Measurements from ENCODE around the gene IRAK2. TPM values are rescaled to one million over a fixed set of nuclear protein-coding genes. Genes with fewer than 3 reads are reported as not detected.
"Not testable (repeated sequence)": the region's sequence is repeated elsewhere in the genome, so short reads cannot be mapped to it uniquely, and the experiment has no call there.

The IRAK2 gene
- polyA plus RNA-seq (2013, experiment 1 of 2) = 2.3 TPM
- 1.8 TPM for polyA plus RNA-seq (2013, experiment 2 of 2)

DNA sequence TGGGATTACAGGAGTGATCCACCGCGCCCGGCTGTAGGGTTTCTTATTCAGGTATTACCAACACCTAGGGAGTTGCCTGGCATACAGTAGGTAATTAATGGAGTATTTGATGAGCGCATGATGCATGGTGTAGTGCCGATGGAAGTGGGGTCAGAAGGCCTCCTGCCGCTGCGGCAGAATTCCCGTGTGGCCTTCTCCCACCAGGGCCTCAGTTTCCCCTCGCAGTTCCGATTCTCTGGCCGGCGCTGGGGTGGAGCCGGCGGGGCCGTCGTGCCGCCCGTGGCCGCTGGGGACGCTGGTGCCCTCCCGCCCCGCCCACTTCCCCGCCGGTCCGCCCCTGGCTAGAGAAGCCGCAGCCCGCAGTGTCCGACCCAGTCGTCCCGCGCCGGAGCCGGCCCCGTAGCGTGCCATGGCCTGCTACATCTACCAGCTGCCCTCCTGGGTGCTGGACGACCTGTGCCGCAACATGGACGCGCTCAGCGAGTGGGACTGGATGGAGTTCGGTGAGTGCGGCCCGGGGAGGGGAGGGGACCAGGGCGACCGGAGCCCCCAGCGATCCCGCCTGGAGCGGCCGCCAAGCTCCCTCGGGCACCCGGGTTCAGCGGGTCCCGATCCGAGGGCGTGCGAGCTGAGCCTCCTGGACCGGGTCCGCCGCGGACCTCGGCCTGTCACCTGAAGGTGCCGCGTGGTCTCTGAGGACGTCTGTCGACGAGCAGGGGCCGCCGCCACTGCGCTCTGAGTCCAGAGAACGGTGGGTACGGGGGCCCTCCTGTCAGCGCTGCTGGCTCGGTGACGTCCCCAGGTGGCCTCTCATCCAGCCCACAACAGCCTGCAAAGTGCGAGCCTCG lies at the start of gene IRAK2:
Gene IRAK2, plus strand, starts transcription at position 374 of the 848 bp plus-strand sequence. Its CDS starts 36 bp downstream, at position 410.
- Histone ChIP-seq H3K27ac (ENCODE audit: low read depth, low read length, severe bottlenecking) (no peak within 1 kb of the TSS), H3K4me3 (ENCODE audit: extremely low read depth, insufficient read depth, low read length, poor library complexity, severe bottlenecking) (peak within 1 kb of the TSS; percentile 67), H3K36me3 (ENCODE audit: control insufficient read depth, insufficient read depth, low read length) (no peaks in the 10 kb centered on the region), H3K9me3 (ENCODE audit: control insufficient read depth, low read length) (peaks cover 11% of the 10 kb centered on the region), H3K4me1 (ENCODE audit: control insufficient read depth, insufficient read depth, low read length, poor library complexity, severe bottlenecking) (no peaks in the 10 kb centered on the region)
- 5% methylated on average over 61 to 66 of the region's 76 CpGs for WGBS, 2 experiments (ENCODE audit: insufficient coverage in 2 of 2)

GRCh38 chr3:10115326-10116137 lies 49.2 kb upstream of the IRAK2 start, which contains the start of gene BRK1:
Gene BRK1 (plus strand): TSS chr3:10115675. CDS start chr3:10115702, 27 bp downstream.
- Histone ChIP-seq H3K36me3 (ENCODE audit: control insufficient read depth, insufficient read depth, low read length) (peaks cover 28% of the 10 kb centered on the region), H3K27ac (ENCODE audit: low read depth, low read length, severe bottlenecking) (peak within 1 kb of the TSS; percentile 84), H3K4me1 (ENCODE audit: control insufficient read depth, insufficient read depth, low read length, poor library complexity, severe bottlenecking) (peaks cover 10% of the 10 kb centered on the region), H3K4me3 (ENCODE audit: extremely low read depth, insufficient read depth, low read length, poor library complexity, severe bottlenecking) (peak within 1 kb of the TSS; percentile 95), H3K9me3 (ENCODE audit: control insufficient read depth, low read length) (no peaks in the 10 kb centered on the region)
- WGBS, 2 experiments (ENCODE audit: insufficient coverage in 2 of 2) = 1% methylated on average over 42 to 46 of the region's 54 CpGs

DNA sequence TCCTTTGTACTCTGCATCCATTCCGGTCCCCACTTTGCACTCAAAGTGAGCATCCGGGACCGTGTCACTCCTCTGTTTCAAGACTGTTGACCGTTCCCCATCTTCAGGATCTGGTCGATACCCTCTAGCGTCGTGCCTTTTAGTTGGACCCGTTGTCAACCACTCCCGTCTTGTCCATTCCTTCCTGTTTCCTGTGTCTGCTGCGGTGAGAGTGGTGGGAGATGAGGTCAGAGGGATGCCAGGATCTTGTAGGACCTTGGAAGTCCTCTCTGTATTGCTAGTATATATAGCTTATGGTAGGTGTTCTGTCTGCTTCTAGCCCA lies 48.6 kb upstream of the IRAK2 start:
- Histone ChIP-seq H3K36me3 (ENCODE audit: control insufficient read depth, insufficient read depth, low read length) (peaks cover 34% of the 10 kb centered on the region), H3K4me3 (ENCODE audit: extremely low read depth, insufficient read depth, low read length, poor library complexity, severe bottlenecking) (peak overlapping the region; percentile 95), H3K9me3 (ENCODE audit: control insufficient read depth, low read length) (no peaks in the 10 kb centered on the region), H3K4me1 (ENCODE audit: control insufficient read depth, insufficient read depth, low read length, poor library complexity, severe bottlenecking) (peaks cover 10% of the 10 kb centered on the region), H3K27ac (ENCODE audit: low read depth, low read length, severe bottlenecking) (peak overlapping the region; percentile 63)
- 0% methylated on average over 4 of the region's 10 CpGs for WGBS, 2 experiments (ENCODE audit: insufficient coverage in 2 of 2)

DNA sequence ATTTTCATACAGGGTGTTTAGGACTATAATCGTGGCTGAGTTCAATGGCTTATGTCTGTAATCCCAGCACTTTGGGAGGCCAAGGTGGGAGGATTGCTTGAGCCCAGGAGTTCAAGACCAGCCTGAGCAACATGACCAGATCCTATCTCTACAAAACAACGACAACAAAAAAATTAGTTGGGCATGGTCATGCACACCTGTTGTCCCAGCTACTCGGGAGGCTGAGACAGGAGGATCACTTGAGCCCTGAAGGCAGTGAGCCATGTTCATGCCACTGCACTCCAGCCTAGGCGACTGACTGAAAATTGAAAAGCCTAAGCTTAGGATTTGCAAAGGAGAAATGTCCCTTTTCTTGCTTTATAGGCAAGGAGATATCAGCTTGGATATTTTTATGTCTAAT lies 47.8 kb upstream of the IRAK2 start:
- WGBS, 2 experiments (ENCODE audit: insufficient coverage in 2 of 2) = 92 to 100% methylated on average over 2 to 3 of the region's 4 CpGs
- no peak overlapping the region for H3K27ac ChIP-seq (ENCODE audit: low read depth, low read length, severe bottlenecking)

GRCh38 chr3:10119376-10119775 lies 45.3 kb upstream of the IRAK2 start:
- no peak overlapping the region for H3K27ac ChIP-seq (ENCODE audit: low read depth, low read length, severe bottlenecking)
- no peaks in the 10 kb centered on the region for H3K9me3 ChIP-seq (ENCODE audit: control insufficient read depth, low read length)
- H3K36me3 ChIP-seq (ENCODE audit: control insufficient read depth, insufficient read depth, low read length) = peaks cover 59% of the 10 kb centered on the region
- peaks cover 10% of the 10 kb centered on the region for H3K4me1 ChIP-seq (ENCODE audit: control insufficient read depth, insufficient read depth, low read length, poor library complexity, severe bottlenecking)
- WGBS, 2 experiments (ENCODE audit: insufficient coverage in 2 of 2) = 94 to 100% methylated on average over 2 of the region's 4 CpGs
- no peak overlapping the region for H3K4me3 ChIP-seq (ENCODE audit: extremely low read depth, insufficient read depth, low read length, poor library complexity, severe bottlenecking)

More for the DNA sequence above, 47.8 kb upstream of the IRAK2 start:
- no peaks in the 10 kb centered on the region for H3K9me3 ChIP-seq (ENCODE audit: control insufficient read depth, low read length)
- H3K36me3 ChIP-seq (ENCODE audit: control insufficient read depth, insufficient read depth, low read length) = peaks cover 42% of the 10 kb centered on the region
- peak overlapping the region; percentile 95 for H3K4me3 ChIP-seq (ENCODE audit: extremely low read depth, insufficient read depth, low read length, poor library complexity, severe bottlenecking)
- peaks cover 10% of the 10 kb centered on the region for H3K4me1 ChIP-seq (ENCODE audit: control insufficient read depth, insufficient read depth, low read length, poor library complexity, severe bottlenecking)

GRCh38 chr3:10121064-10121463 lies 43.7 kb upstream of the IRAK2 start:
- H3K4me3 ChIP-seq (ENCODE audit: extremely low read depth, insufficient read depth, low read length, poor library complexity, severe bottlenecking) = no peak overlapping the region
- peaks cover 10% of the 10 kb centered on the region for H3K4me1 ChIP-seq (ENCODE audit: control insufficient read depth, insufficient read depth, low read length, poor library complexity, severe bottlenecking)
- 93 to 100% methylated on average over 2 of the region's 2 CpGs for WGBS, 2 experiments (ENCODE audit: insufficient coverage in 2 of 2)
- peaks cover 74% of the 10 kb centered on the region for H3K36me3 ChIP-seq (ENCODE audit: control insufficient read depth, insufficient read depth, low read length)
- H3K27ac ChIP-seq (ENCODE audit: low read depth, low read length, severe bottlenecking) = no peak overlapping the region
- H3K9me3 ChIP-seq (ENCODE audit: control insufficient read depth, low read length) = no peaks in the 10 kb centered on the region

GRCh38 chr3:10122724-10123123 lies 42.0 kb upstream of the IRAK2 start:
- H3K27ac ChIP-seq (ENCODE audit: low read depth, low read length, severe bottlenecking) = no peak overlapping the region
- H3K4me3 ChIP-seq (ENCODE audit: extremely low read depth, insufficient read depth, low read length, poor library complexity, severe bottlenecking) = no peak overlapping the region
- H3K4me1 ChIP-seq (ENCODE audit: control insufficient read depth, insufficient read depth, low read length, poor library complexity, severe bottlenecking) = no peaks in the 10 kb centered on the region
- WGBS, 2 experiments (ENCODE audit: insufficient coverage in 2 of 2) = 96% methylated on average over 3 to 4 of the region's 4 CpGs
- H3K36me3 ChIP-seq (ENCODE audit: control insufficient read depth, insufficient read depth, low read length) = peaks cover 87% of the 10 kb centered on the region
- no peaks in the 10 kb centered on the region for H3K9me3 ChIP-seq (ENCODE audit: control insufficient read depth, low read length)

GRCh38 chr3:10135872-10136271 lies 28.8 kb upstream of the IRAK2 start:
- not testable (repeated sequence) for H3K27ac ChIP-seq (ENCODE audit: low read depth, low read length, severe bottlenecking); H3K9me3 ChIP-seq (ENCODE audit: control insufficient read depth, low read length); H3K4me1 ChIP-seq (ENCODE audit: control insufficient read depth, insufficient read depth, low read length, poor library complexity, severe bottlenecking); H3K36me3 ChIP-seq (ENCODE audit: control insufficient read depth, insufficient read depth, low read length); H3K4me3 ChIP-seq (ENCODE audit: extremely low read depth, insufficient read depth, low read length, poor library complexity, severe bottlenecking)
- WGBS, 2 experiments (ENCODE audit: insufficient coverage in 2 of 2) = 89 to 96% methylated on average over 7 of the region's 9 CpGs

DNA sequence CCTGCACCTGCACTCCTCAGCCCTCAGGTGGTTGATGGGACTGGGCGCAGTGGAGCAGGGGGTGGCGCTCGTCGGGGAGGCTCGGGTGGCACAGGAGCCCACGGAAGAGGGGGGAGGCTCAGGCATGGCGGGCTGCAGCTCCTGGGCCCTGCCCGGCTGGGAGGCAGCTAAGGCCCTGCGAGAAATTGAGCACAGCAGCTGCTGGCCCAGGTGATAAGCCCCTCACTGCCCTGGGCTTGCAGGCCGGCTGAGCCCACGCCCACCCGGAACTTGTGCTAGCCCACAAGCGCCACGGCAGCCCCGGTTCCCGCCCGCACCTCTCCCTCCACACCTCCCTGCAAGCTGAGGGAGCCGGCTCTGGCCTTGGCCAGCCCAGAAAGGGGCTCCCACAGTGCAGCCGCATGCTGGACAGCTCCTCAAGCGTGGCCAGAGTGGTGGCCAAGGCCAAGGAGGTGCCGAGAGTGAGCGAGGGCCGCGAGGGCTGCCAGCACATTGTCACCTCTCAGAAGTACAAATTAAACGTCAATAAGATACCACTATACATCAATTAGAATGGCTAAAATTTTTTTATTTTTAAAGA lies 28.2 kb upstream of the IRAK2 start:
- Histone ChIP-seq H3K9me3 (ENCODE audit: control insufficient read depth, low read length) (no peaks in the 10 kb centered on the region), H3K27ac (ENCODE audit: low read depth, low read length, severe bottlenecking) (no peak overlapping the region), H3K4me3 (ENCODE audit: extremely low read depth, insufficient read depth, low read length, poor library complexity, severe bottlenecking) (no peak overlapping the region), H3K4me1 (ENCODE audit: control insufficient read depth, insufficient read depth, low read length, poor library complexity, severe bottlenecking) (no peaks in the 10 kb centered on the region), H3K36me3 (ENCODE audit: control insufficient read depth, insufficient read depth, low read length) (peaks cover 4% of the 10 kb centered on the region)
- WGBS, 2 experiments (ENCODE audit: insufficient coverage in 2 of 2) = 84 to 94% methylated on average over 14 to 24 of the region's 25 CpGs

- Histone ChIP-seq H3K9me3 (ENCODE audit: control insufficient read depth, low read length) (no peaks in the 10 kb centered on the region), H3K27ac (ENCODE audit: low read depth, low read length, severe bottlenecking) (no peak overlapping the region), H3K4me3 (ENCODE audit: extremely low read depth, insufficient read depth, low read length, poor library complexity, severe bottlenecking) (no peak overlapping the region), H3K4me1 (ENCODE audit: control insufficient read depth, insufficient read depth, low read length, poor library complexity, severe bottlenecking) (no peaks in the 10 kb centered on the region), H3K36me3 (ENCODE audit: control insufficient read depth, insufficient read depth, low read length) (no peaks in the 10 kb centered on the region)
- 100% methylated on average over 1 of the region's 4 CpGs; no CpG with 5 or more reads in 1 of the 2 experiments for WGBS, 2 experiments (ENCODE audit: insufficient coverage in 2 of 2)
Observed at GRCh38 chr3:10137178-10137577, 27.5 kb upstream of the IRAK2 start.

All from mesodermal cell (in vitro differentiated cells).